ENCODE results near the gene RNF182.
"Not testable (repeated sequence)": the region's sequence is repeated elsewhere in the genome, so short reads cannot be mapped to it uniquely, and the experiment has no call there.

Gene RNF182

DNA sequence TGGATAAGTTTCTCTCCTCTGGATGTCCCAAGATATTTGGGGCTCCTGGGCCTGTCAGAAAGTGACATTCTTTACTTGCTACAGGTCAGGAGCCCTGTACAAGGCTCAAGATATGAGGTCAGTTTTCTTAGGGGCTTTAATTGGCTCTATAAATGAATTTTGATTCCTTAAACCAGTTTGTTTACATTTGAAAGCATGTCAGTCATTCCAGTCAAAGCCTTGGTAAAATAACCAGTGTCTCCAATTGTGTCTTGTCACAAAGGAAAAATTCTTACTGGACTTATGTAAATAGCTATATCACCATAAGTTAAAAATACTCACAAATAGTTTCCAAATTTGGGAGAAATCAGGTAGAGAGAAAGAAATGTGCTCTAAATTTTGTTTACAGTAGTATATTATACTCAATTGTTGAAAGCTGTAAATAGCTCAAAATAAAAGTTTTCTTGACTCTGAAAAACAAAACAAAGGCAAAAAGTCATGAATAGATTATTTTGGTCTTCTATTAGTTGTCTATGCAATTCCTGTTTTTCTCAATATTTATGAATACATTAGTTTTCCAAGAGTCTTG, 22.9 kb downstream of the RNF182 start:
- no peak for TF ChIP-seq CTCF (conservative IDR thresholded peaks at IDR 0.05; ENCODE audit: control insufficient read depth, insufficient read depth, low read depth, low read length)
- H3K4me3 ChIP-seq (ENCODE audit: control insufficient read depth, low read depth, low read length): no peak overlapping the region
- no peak for DNase-seq (ENCODE audit: low read depth)

DNA sequence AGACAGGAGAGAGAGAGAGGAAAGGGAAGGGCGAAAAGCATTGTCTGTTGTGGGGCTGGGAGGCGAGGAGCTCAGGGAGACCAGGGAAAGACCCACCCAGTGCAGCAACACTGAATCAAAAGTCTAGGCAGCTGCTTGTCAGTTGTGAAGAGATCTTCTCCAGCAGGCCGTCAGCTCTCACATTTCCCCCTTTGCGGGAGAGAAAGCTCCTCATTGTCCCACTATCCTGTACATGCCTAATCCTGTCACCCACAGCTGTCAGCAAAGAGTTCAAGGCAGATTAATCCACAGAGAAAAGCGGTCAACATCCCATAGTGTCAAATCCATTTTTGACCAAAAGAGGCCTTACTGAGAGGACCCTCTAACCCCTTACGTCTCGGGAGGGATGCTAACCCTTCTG, 27.3 kb downstream of the RNF182 start:
- H3K4me3 ChIP-seq (ENCODE audit: control insufficient read depth, low read depth, low read length): no peak overlapping the region
- no peak for TF ChIP-seq CTCF (conservative IDR thresholded peaks at IDR 0.05; ENCODE audit: control insufficient read depth, insufficient read depth, low read depth, low read length)
- no peak for DNase-seq (ENCODE audit: low read depth)

DNA sequence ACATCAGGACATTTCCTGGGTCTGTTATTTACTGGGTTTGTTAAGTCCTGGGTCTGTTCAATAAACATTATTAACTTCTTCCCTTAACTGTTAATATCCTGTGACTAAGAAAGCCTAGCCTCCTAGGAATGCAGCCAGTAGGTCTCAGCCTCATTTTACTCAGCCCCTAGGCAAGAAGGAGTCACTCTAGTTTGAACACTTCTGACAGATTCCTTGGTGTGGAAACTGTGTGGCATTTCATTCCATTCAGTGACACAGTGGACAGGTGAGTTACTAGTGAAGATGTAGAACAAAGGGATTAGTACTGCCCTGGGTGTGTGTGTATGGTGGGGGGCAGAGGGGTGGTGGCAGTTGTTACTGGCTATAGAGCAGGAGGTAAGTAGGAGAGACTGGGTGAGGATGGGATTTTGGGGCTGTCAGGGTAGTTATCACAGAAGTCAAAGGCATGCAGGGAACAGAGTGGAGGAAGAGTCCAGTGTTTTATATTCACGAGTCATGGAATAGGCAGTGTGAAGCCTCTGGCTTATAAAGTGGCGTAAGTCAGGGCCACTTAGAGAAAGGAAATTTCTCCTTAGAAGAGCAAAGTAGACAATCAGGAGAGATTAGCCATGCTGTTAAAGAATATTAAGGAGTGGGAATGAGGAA, 28.4 kb downstream of the RNF182 start:
- DNase-seq (ENCODE audit: low read depth): no peak
- no peak for TF ChIP-seq CTCF (conservative IDR thresholded peaks at IDR 0.05; ENCODE audit: control insufficient read depth, insufficient read depth, low read depth, low read length)
- no peak overlapping the region for H3K4me3 ChIP-seq (ENCODE audit: control insufficient read depth, low read depth, low read length)

- DNase-seq (ENCODE audit: low read depth): no peak
- no peak for TF ChIP-seq CTCF (conservative IDR thresholded peaks at IDR 0.05; ENCODE audit: control insufficient read depth, insufficient read depth, low read depth, low read length)
- no peak overlapping the region for H3K4me3 ChIP-seq (ENCODE audit: control insufficient read depth, low read depth, low read length)
Observed at GRCh38 chr6:13965582-13966127, 40.9 kb downstream of the RNF182 start.

DNA sequence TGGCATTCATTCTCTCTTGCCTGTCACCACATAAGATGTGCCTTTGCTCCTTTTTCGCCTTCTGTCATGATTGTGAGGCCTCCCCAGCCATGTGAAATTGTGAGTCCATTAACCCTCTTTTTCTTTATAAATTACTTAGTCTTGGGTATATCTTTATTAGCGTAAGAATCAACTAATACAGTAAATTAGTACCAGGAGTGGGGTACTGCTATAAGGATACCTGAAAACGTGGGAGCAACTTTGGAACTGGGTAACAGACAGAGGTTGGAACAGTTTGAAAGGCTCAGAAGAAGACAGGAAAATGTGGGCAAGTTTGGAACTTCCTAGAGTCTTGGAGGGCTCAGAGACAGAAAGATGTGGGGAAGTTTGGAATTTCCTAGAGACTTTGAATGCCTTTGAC, 46.6 kb downstream of the RNF182 start:
- H3K4me3 ChIP-seq (ENCODE audit: control insufficient read depth, low read depth, low read length): no peak overlapping the region
- no peak for DNase-seq (ENCODE audit: low read depth)
- TF ChIP-seq CTCF (conservative IDR thresholded peaks at IDR 0.05; ENCODE audit: control insufficient read depth, insufficient read depth, low read depth, low read length): no peak

GRCh38 chr6:13972602-13973001, 47.9 kb downstream of the RNF182 start:
- not testable (repeated sequence) for DNase-seq (ENCODE audit: low read depth); H3K4me3 ChIP-seq (ENCODE audit: control insufficient read depth, low read depth, low read length)

- not testable (repeated sequence) for H3K4me3 ChIP-seq (ENCODE audit: control insufficient read depth, low read depth, low read length); DNase-seq (ENCODE audit: low read depth)
Observed at GRCh38 chr6:13973422-13973821, 48.7 kb downstream of the RNF182 start.
